Coronary artery (tissue), 2 donors: Measurements from ENCODE around the gene CRYAA.

Experiments used
- DNase-seq: peaks from one replicate; pipeline ENCODE4 v3.0.0-alpha.2; 2017; ENCODE audit warnings: low spot score
- H3K27ac ChIP-seq, 2 donors: fragments of 200-600 bp; sonication (generic); one replicate each; pipeline ENCODE4 v1.5.1; 2016 to 2019
- H3K4me3 ChIP-seq: fragments of 200-600 bp; sonication (generic); 2 replicates; pipeline ENCODE4 v1.5.1; 2016; ENCODE audit warnings: mild to moderate bottlenecking, moderate library complexity
- TF ChIP-seq, protein P1 (sequence below): fragments of 200-600 bp; sonication (generic); IDR thresholded peaks from one replicate; pipeline ENCODE4 v1.5.1; 2019; ENCODE audit warnings: antibody characterized with exemption

CRYAA gene

DNA sequence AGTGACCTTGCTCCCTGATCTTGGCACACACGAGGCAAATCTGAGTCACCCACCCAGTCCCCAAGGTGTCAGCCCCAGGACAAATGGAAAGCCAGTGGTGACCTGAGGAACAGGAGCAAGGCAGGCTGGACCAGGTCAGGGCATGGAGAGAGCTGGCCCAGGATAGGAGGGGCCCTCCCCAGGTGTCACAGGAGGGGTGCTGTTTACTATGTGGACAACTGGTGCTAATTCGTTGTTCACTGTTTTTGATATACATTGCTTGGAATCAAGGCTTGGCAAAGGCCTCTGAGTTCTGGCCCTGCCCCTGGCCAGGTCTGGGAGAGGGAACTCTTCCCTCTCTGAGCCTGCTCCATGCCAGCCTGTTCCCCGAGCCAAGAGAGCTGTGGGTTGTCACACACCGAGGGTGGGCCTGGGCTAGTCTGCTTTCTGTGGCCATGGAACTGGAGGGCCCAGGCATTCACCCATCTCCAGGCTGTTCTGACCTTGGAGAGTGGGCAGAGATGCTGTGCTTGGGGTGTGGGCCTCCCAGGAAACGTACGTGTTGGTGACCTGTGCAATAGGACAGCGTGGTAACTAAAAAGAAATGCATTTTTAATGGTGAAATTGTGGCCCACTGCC is 41.8 kb downstream of the CRYAA start:
- Histone ChIP-seq H3K27ac (no peak overlapping the region), H3K4me3 (no peak overlapping the region)
- peak; percentile 38 for DNase-seq
- TF ChIP-seq, protein P1, sequence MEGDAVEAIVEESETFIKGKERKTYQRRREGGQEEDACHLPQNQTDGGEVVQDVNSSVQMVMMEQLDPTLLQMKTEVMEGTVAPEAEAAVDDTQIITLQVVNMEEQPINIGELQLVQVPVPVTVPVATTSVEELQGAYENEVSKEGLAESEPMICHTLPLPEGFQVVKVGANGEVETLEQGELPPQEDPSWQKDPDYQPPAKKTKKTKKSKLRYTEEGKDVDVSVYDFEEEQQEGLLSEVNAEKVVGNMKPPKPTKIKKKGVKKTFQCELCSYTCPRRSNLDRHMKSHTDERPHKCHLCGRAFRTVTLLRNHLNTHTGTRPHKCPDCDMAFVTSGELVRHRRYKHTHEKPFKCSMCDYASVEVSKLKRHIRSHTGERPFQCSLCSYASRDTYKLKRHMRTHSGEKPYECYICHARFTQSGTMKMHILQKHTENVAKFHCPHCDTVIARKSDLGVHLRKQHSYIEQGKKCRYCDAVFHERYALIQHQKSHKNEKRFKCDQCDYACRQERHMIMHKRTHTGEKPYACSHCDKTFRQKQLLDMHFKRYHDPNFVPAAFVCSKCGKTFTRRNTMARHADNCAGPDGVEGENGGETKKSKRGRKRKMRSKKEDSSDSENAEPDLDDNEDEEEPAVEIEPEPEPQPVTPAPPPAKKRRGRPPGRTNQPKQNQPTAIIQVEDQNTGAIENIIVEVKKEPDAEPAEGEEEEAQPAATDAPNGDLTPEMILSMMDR: no peak

DNA sequence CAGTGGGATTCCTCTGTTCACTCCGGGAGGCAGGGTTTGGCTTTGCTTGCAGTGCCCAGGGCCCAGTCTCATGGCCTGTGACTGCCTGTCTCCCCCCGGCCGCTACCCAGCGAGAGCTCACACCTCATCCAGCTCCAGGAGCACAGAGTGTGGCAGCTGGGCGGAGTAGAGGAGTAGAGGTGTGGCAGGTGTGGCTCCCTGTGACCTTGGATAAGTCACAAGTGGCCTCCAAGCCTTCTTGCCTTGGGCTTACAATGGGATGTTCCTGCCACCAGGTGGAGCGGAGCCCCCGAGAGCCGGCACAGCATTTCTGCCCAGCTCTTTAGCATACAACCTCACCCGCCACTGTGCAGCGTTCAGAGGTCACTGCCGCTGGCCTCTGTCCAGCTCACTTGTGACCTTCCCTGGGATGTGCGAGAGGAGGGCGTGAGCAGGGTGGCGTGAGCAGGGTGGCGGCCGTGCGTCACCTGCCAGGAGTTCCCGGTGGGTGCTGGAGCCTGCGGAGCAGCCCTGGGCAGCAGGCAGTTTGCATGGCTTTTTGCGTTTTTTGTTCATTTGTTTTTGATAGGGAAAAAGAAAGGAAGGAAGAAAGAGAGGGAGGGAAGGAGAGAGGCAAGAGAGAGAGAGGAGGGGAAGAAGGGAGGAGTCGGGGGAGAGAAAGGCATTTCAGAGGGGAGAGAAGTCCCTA is 42.4 kb downstream of the CRYAA start:
- no peak overlapping the region for H3K27ac ChIP-seq
- TF ChIP-seq, protein P1: no peak
- DNase-seq: peak; percentile 52
- H3K4me3 ChIP-seq: no peak overlapping the region

DNA sequence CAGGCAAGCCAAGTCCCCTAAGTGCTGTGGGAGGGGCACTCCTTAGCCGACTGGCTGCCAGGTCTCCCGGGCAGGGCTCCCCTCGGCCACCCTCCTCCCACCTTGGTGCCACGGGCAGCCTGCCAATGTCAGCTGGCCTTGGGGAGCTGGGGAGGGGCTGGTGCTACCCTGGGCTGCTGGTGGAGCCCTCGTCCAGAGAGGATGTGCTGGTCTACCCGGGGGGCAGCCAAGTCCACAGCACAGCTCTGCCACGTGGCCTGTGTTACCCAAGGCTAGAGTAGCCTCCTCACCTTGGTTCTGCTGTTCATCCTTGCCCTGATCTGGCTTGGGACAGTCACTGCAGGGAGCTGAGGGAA is 42.9 kb downstream of the CRYAA start:
- peak; percentile 49 for DNase-seq
- Histone ChIP-seq H3K4me3 (no peak overlapping the region), H3K27ac (no peak overlapping the region)
- TF ChIP-seq, protein P1: no peak
